Osteocyte (in vitro differentiated cells): ENCODE results near the gene CDH23. TPM values are rescaled to one million over a fixed set of nuclear protein-coding genes. Genes with fewer than 3 reads are reported as not detected.

Experiments
- DNase-seq: peaks from one replicate; pipeline ENCODE4 v3.0.0; 2021; ENCODE audit warnings: mixed read lengths; ENCODE audit not compliant: unreplicated experiment; ENCODE audit errors: extremely low spot score
- H3K27ac Mint-ChIP-seq: one replicate; pipeline ENCODE4 v1.8.0; 2021; ENCODE audit warnings: mild to moderate bottlenecking, mixed read lengths; ENCODE audit not compliant: unreplicated experiment
- H3K27me3 Mint-ChIP-seq: one replicate; pipeline ENCODE4 v1.8.0; 2021; ENCODE audit warnings: mixed read lengths; ENCODE audit not compliant: unreplicated experiment
- H3K36me3 Mint-ChIP-seq: one replicate; pipeline ENCODE4 v1.8.0; 2021; ENCODE audit warnings: mixed read lengths; ENCODE audit not compliant: unreplicated experiment
- H3K4me1 Mint-ChIP-seq: one replicate; pipeline ENCODE4 v1.8.0; 2021; ENCODE audit warnings: mixed read lengths; ENCODE audit not compliant: unreplicated experiment
- H3K4me3 Mint-ChIP-seq: one replicate; pipeline ENCODE4 v1.8.0; 2021; ENCODE audit warnings: mild to moderate bottlenecking, moderate library complexity, mixed read lengths; ENCODE audit not compliant: unreplicated experiment
- H3K9me3 Mint-ChIP-seq: one replicate; pipeline ENCODE4 v1.8.0; 2021; ENCODE audit warnings: mixed read lengths; ENCODE audit not compliant: unreplicated experiment
- CTCF ChIP-seq: fragments of 200-600 bp; sonication (generic); IDR thresholded peaks from 2 replicates; pipeline ENCODE4 v1.5.0; 2021; ENCODE audit warnings: antibody characterized with exemption, mild to moderate bottlenecking, moderate library complexity
- total RNA-seq: library from RNA; stranded (reverse); gene quantifications from 2 replicates; pipeline ENCODE4 v1.2.1, GENCODE V29; 2021

CDH23 gene
- total RNA-seq, 1 donor from 2014 or later: not detected

- Mint-ChIP-seq H3K27me3 (peaks cover 19% of the 10 kb centered on the region), H3K4me3 (no peak overlapping the region), H3K4me1 (peaks cover 6% of the 10 kb centered on the region), H3K27ac (no peak overlapping the region), H3K36me3 (no peaks in the 10 kb centered on the region), H3K9me3 (no peaks in the 10 kb centered on the region)
- DNase-seq: no peak
- no peak for TF ChIP-seq CTCF
Observed at GRCh38 chr10:71713135-71714030, 316.7 kb downstream of the CDH23 start.

- Mint-ChIP-seq H3K4me1 (peaks cover 6% of the 10 kb centered on the region), H3K27me3 (peaks cover 18% of the 10 kb centered on the region), H3K36me3 (no peaks in the 10 kb centered on the region), H3K27ac (no peak overlapping the region), H3K4me3 (no peak overlapping the region), H3K9me3 (no peaks in the 10 kb centered on the region)
- DNase-seq: no peak
- no peak for TF ChIP-seq CTCF
Observed at GRCh38 chr10:71714031-71714410, 317.3 kb downstream of the CDH23 start.

GRCh38 chr10:71714592-71714991 lies 317.9 kb downstream of the CDH23 start:
- Mint-ChIP-seq H3K4me1 (peaks cover 6% of the 10 kb centered on the region), H3K27ac (no peak overlapping the region), H3K36me3 (no peaks in the 10 kb centered on the region), H3K4me3 (no peak overlapping the region), H3K9me3 (no peaks in the 10 kb centered on the region), H3K27me3 (peaks cover 14% of the 10 kb centered on the region)
- no peak for TF ChIP-seq CTCF
- DNase-seq: no peak

GRCh38 chr10:71715026-71715425 lies 318.3 kb downstream of the CDH23 start:
- DNase-seq: no peak
- Mint-ChIP-seq H3K4me1 (peaks cover 6% of the 10 kb centered on the region), H3K27me3 (peaks cover 10% of the 10 kb centered on the region), H3K9me3 (no peaks in the 10 kb centered on the region), H3K27ac (no peak overlapping the region), H3K36me3 (no peaks in the 10 kb centered on the region), H3K4me3 (no peak overlapping the region)
- TF ChIP-seq CTCF: no peak

GRCh38 chr10:71715860-71716259 lies 319.1 kb downstream of the CDH23 start:
- H3K27me3 Mint-ChIP-seq: peaks cover 10% of the 10 kb centered on the region
- no peaks in the 10 kb centered on the region for H3K36me3 Mint-ChIP-seq
- H3K4me3 Mint-ChIP-seq: no peak overlapping the region
- TF ChIP-seq CTCF: no peak
- no peaks in the 10 kb centered on the region for H3K9me3 Mint-ChIP-seq
- no peak overlapping the region for H3K27ac Mint-ChIP-seq
- H3K4me1 Mint-ChIP-seq: peaks cover 6% of the 10 kb centered on the region
- no peak for DNase-seq
